Ammon's horn (tissue), 1 donor: ENCODE measurements around the gene GRB10.

ENCODE experiments used
- DNase-seq: peaks from one replicate; pipeline ENCODE4 v3.0.0-alpha.2; 2016; ENCODE audit warnings: low spot score

The GRB10 gene

GRCh38 chr7:50782375-50783208 is at the start of gene GRB10:
Gene GRB10, minus strand, starts transcription at chr7:50782896. Its CDS starts 50,574 bp downstream, at chr7:50732322.
- DNase-seq, result peak; percentile 89

- no peak for DNase-seq
These were observed 46.1 kb upstream of the GRB10 start for GRCh38 chr7:50828801-50829200.

DNA sequence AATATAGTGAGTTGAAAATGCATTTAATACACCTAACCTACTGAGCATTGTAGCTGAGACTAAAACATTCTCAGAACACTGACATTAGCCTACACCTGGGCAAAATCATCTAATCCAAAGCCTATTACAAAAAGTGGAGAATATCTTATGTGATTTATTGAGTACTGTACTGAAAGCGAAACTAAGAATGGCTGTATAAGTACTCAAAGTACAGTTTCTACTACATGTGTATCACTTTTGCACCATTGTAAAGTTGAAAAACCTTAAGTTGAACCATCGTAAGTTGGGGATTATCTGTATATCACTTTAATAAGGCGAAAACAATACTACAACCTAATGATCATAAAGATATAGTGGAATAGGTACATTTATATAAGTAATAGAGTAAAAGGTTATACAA is 45.4 kb upstream of the GRB10 start:
- no peak for DNase-seq

- no peak for DNase-seq
These were observed 44.6 kb upstream of the GRB10 start for GRCh38 chr7:50827281-50827680.

DNA sequence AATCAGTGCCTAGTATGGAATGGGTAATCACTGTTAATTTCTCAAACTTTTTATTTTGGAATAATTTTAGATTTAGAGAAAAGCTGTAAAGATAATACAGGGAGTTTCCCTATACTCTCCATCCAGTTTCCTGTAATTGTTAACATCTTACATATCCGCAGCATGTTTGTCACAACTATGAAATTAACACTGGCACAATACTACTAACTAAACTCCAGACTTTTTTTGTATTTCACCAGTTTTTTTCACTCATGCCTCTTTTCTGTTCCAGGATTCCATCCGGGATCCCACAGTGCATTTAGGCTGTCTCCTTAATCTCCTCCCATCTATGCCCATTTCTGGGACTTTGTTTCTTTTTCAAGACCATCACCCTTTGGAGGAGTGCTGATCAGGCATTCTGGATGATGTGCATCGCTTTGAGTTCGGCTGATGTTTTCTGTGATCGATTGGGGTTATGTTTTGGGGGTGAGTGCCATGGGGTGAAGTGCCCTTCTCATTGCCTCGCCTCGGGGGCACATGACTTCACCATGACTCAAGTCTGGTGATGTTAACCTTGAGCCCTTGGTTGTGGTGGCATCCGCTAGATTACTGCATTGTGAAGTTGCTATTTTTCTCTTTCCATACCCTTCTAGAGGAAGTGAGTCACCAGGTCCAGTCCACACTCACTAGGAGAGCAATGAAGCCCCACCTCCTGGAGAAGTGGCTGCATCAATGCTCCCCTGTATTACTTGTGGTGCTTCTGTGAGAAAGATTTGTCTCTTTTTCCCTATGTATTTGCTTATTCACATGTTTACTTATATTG is 43.9 kb upstream of the GRB10 start:
- DNase-seq, result no peak

DNA sequence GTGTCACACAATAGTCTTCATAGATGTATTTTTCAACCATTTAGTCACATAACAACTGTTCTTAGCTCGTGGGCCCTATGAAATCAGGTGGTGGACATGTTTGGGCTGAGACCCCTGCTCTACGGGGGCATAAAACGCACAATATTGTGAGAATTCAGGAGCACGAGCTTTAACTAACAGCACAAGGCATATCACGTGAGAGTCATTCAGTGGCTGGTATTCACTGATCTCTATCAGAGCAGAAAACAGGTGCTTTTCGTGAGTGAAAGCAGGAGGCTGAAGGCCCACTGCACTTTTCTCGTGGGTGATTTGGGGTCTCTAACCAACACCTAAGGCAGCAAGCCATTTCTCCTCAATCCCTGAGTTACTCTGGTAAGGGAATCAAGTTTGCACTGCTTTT is 42.8 kb upstream of the GRB10 start:
- no peak for DNase-seq

- no peak for DNase-seq
These were observed 42.2 kb upstream of the GRB10 start for GRCh38 chr7:50824882-50825281.

GRCh38 chr7:50822706-50823105 is 40.0 kb upstream of the GRB10 start:
- no peak for DNase-seq

DNA sequence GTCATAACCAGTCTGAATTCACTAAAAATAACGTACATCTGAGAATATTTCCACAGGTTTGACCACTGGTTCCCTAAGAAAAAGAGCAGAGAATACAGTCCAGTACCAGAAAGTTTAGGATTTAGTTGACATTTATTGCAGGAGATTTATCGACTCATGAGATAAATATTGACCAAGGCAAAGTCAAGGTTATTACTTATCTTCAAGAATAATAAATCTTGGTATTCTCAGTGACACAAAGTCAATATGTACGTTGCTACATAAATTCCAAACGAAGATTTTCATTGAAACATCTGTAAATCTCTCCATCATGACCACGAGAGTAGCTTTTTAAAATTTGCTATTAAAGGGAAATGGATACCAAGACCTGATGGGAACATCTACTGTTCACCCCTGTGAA is 39.4 kb upstream of the GRB10 start:
- no peak for DNase-seq

- no peak for DNase-seq
These were observed 38.8 kb upstream of the GRB10 start for GRCh38 chr7:50821457-50822008.

- no peak for DNase-seq
These were observed 35.6 kb upstream of the GRB10 start for GRCh38 chr7:50818324-50818723.

DNA sequence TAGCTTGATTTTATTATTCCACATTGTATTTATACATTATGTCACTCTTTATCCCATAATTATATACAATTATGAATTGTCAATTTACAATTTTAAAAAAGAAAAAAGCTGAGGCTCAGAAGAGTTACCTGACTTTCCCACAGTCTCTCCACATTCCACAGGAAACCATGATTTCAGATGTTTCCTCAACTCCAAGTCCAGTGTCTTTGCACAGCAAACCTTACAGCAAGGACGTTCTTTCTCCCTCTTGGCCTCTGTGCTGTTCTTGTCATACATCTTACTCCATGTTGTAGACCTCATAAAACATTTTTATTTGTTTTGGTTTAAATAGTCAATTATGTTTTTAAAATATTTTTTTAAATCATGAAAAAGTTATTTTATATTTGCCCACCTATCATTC is 34.9 kb upstream of the GRB10 start:
- DNase-seq, result no peak

DNA sequence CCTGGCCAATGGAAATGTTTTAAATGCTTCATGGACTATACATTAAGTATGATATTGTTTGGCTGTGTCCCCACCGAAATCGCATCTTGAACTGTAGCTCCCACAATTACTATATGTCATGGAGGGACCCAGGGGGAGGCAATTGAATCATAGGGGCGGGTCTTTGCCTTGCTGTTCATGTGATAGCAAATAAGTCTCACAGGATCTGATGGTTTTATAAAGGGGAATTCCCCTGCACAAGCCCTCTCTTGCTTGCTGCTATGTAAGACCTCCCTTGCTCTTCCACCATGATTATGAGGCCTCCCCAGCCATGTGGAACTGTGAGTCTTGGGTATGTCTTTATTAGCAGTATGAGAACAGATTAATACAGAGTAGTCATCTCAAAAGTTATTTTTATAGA is 32.4 kb upstream of the GRB10 start:
- DNase-seq, result no peak

DNA sequence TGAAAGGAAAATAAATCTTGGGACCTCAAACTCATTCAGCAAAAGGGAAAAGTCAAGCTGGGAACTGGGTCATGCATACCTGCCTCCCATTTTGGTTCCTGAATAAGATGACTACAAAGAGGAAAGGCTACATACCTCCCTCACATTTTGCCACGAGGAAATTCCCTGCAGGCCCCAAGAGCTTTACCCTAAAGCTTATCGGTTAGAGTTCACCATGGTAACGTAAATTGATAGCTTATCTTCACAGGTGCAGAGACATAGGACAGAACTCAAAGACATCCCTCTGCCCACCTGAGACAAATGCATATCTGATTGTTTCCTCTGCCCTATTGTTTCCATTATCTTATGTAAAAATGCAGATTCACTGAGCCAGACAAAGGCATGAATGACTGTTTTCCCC is 31.5 kb upstream of the GRB10 start:
- DNase-seq, result no peak

GRCh38 chr7:50812841-50813475 is 30.3 kb upstream of the GRB10 start:
- no peak for DNase-seq

- no peak for DNase-seq
These were observed 29.4 kb upstream of the GRB10 start for GRCh38 chr7:50812094-50812493.

DNA sequence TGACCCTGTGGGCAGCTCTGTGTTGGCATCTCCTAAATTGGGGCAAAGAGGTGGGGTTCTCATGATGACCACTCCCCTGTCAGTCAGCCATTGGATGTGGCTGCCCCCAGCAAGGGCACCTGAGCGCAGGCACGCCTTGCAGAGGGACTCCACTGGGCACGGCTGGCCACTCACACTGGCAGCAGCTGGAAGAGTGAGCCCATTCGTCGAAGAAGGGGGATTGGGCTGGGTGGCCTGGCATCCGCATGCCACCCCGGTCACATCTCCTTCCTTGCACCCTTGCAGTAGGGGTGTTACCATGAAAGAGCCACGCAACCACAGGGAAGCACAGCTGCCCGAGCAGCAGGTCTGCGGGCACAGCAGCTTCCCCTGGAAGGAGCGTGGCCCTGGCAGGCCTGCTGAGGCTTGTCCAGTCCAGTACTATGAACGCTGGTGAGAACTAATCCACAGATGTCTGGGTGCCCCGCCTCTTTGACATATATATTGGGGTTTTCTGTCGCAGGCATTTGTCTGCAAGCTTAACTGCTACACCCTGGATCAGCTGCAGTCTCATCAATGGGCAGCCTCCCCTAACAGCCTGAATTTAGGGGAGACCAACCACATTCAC is 25.7 kb upstream of the GRB10 start:
- DNase-seq, result no peak

GRCh38 chr7:50807026-50807730 is 24.5 kb upstream of the GRB10 start:
- no peak for DNase-seq

- no peak for DNase-seq
These were observed 23.4 kb upstream of the GRB10 start for GRCh38 chr7:50806143-50806542.

DNA sequence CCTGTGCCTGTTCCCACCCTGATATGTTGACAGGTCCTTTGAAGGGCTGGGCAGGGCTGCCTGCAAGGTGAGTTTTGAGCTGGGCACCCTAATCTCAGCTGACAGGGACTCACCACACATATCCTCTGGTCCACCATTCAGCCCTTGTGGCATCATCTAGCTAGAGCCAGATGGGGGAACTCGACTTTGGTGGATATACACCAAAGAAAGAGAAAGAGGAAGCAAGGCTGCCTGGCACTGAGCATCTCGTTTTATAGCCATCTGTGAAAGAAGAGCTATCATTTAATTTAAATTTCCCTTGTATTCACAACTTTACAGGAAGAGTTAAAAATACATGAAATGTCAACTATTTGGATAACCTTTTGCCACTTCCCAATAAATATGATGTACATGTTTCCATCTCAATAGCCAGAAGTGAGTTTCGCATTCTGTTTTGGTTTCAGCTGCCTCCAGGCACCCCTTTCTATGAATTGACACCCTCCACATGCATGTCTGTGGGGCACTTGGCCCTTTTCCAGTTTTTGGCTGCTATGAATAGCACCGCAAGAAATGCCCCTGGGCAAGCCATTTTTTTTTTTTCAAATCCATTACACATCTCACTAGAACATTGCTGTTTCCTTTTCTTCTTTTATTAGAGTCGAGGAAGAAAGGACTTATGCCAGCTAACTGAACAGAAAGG is 22.9 kb upstream of the GRB10 start:
- DNase-seq, result no peak
